ENCODE measurements around the gene TSACC.

GRCh38 chr1:156347331-156347730 is 9.0 kb downstream of the TSACC start:
- TF ChIP-seq POLR2A (IDR thresholded peaks at IDR 0.05): no peak
- TF ChIP-seq POLR2AphosphoS5 (IDR thresholded peaks at IDR 0.05): no peak
- TF ChIP-seq, protein P1, sequence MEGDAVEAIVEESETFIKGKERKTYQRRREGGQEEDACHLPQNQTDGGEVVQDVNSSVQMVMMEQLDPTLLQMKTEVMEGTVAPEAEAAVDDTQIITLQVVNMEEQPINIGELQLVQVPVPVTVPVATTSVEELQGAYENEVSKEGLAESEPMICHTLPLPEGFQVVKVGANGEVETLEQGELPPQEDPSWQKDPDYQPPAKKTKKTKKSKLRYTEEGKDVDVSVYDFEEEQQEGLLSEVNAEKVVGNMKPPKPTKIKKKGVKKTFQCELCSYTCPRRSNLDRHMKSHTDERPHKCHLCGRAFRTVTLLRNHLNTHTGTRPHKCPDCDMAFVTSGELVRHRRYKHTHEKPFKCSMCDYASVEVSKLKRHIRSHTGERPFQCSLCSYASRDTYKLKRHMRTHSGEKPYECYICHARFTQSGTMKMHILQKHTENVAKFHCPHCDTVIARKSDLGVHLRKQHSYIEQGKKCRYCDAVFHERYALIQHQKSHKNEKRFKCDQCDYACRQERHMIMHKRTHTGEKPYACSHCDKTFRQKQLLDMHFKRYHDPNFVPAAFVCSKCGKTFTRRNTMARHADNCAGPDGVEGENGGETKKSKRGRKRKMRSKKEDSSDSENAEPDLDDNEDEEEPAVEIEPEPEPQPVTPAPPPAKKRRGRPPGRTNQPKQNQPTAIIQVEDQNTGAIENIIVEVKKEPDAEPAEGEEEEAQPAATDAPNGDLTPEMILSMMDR (IDR thresholded peaks at IDR 0.05): no peak

Measured in stomach (tissue), 4 donors.